Activated CD8-positive, alpha-beta T cell treated with anti-CD3 and anti-CD28 coated beads, Interleukin-2, amount 10 ng/mL, durations not matched to agents 7 days and 5 days (primary cell): Measurements from ENCODE around the gene CRK. TPM values are rescaled to one million over a fixed set of nuclear protein-coding genes. Genes with fewer than 3 reads are reported as not detected.

Source experiments
- ATAC-seq: fragments of 150-1000 bp; cut with Tn5 transposase; one replicate; pipeline ENCODE4 v1.10.0; 2021; ENCODE audit warnings: moderate library complexity
- CTCF ChIA-PET: fragments of 350-600 bp; sonication (Branson Sonifier 250); formaldehyde crosslinking; loops from one replicate; lab custom pipeline; 2021; ENCODE audit warnings: antibody characterized with exemption; lab: Charles Lee
- POLR2A ChIA-PET: fragments of 350-600 bp; sonication (Branson Sonifier 250); formaldehyde crosslinking; loops from one replicate; lab custom pipeline; 2021; ENCODE audit warnings: antibody characterized with exemption; lab: Charles Lee
- DNase-seq: peaks from one replicate; pipeline ENCODE4 v3.0.0-alpha.2; 2020
- H3K27ac Mint-ChIP-seq: one replicate; pipeline ENCODE4 v1.8.0; 2021; ENCODE audit warnings: mild to moderate bottlenecking, mixed read lengths
- H3K27me3 Mint-ChIP-seq: one replicate; pipeline ENCODE4 v1.8.0; 2021; ENCODE audit warnings: low read depth, mixed read lengths
- H3K36me3 Mint-ChIP-seq: one replicate; pipeline ENCODE4 v1.8.0; 2021; ENCODE audit warnings: low read depth, mixed read lengths
- H3K4me1 Mint-ChIP-seq: one replicate; pipeline ENCODE4 v1.8.0; 2021; ENCODE audit warnings: low read depth, mixed read lengths
- H3K4me3 Mint-ChIP-seq: one replicate; pipeline ENCODE4 v1.8.0; 2021; ENCODE audit warnings: mild to moderate bottlenecking, mixed read lengths
- H3K9me3 Mint-ChIP-seq: one replicate; pipeline ENCODE4 v1.8.0; 2022; ENCODE audit warnings: mixed read lengths; ENCODE audit not compliant: insufficient read depth
- total RNA-seq, 2 experiments: library from RNA; stranded (reverse); gene quantifications; one replicate each; pipeline ENCODE4 v1.2.3, GENCODE V29; 2021

CRK gene
- total RNA-seq, 2 experiments from 2014 or later: 15.7 to 17.7 TPM

DNA sequence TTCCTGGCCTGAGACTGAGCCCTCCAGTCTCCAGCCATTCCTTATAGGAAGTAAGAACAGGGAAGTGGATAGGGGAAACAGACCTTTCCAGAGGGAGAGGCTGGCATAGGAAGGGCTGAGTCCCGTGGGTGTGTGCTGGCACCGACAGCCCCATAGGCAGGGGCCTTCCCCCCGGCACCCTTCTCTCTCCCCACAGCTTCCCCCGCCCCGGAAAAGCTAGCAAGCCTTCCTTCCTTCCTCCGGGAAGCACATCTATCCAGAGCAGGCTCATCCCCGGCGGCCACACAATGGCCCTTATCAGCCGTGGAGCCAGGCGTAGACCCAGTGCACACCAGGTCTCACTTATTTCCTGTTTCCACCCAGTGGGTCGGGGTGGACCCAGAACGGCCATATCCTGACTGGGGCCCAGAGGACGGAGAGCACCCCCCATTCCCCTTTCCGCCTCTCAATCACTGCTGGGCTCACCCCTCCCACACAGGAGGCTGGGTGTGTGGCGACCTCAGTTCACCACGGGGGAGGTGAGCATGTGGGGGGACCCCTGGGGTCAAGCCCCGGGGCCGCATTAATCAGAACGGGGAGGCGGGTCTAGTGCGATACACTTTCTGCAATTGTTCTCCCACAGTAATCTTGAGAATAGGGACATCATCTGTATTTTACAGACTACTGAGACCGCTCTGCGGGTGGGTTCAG is 37.4 kb upstream of the CRK start:
- Mint-ChIP-seq H3K4me3 (no peak overlapping the region), H3K36me3 (no peaks in the 10 kb centered on the region), H3K9me3 (no peaks in the 10 kb centered on the region), H3K27ac (no peak overlapping the region), H3K27me3 (no peaks in the 10 kb centered on the region), H3K4me1 (peaks cover 25% of the 10 kb centered on the region)
- DNase-seq (no peak), ATAC-seq (no peak)
- ChIA-PET POLR2A (interaction anchor here (0.6 to 1.0 kb wide), 2 partner anchors 23 kb away, joined by 4 to 5 read pairs; partner anchors contain the start of gene INPP5K), CTCF (interaction anchor here (1.6 to 1.7 kb wide), 2 partner anchors 22 to 128 kb away, joined by 4 read pairs; no protein-coding TSS in a partner anchor)

DNA sequence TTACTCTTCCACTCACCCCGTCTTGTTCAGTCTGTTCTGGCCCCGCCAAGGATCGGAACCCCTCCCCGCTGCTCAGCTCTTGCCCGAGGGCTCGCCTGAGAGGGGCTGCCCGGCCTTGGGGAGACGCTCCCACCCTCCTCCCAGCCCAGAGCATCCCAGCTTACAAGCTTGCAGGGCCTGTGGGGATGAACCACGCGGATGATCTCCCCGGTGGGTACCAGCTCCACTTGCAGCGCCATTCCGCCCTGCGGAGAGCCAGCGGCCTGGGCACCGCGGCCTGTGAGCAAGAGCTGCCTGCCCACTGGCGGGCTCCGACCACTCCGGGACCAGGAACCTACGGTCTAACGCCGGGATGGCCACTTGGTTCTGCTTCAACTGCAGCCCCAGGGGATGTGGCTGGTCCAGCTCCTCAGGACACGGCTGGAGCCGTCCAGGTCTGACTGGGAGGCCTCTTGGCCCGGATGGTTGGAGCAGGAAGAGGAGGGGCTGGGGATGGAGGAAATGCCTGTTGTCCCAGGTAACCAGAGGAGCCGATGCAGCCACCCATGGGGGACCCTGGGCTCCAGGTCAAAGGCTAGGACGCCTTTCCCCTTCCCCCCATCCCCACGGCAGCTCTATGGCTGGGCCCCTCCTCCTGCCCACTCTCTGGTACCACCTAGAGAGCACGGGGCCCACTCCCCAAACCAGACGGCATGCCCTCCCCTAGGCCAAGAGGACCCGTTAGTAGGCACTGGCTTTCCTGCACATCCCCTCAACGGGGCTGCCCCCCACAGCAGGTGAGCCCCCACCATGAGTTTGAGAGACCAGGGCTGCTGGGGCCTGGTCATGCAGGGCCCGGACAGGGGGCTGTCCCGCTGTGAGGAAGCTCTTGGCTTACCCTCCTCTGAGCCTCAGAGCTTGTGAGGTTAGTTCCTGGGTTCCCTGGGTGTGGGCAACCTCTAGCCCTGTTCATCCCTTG is 36.5 kb upstream of the CRK start, which contains the start of gene MYO1C:
Gene MYO1C (minus strand): TSS at position 438 of the 958 bp plus-strand sequence. CDS start 199 bp downstream, at position 239.
- CTCF ChIA-PET: interaction anchor here (1.3 to 1.7 kb wide), 2 partner anchors 23 to 127 kb away, joined by 4 to 6 read pairs; no protein-coding TSS in a partner anchor
- POLR2A ChIA-PET: interaction anchor here (0.6 to 1.0 kb wide), 5 partner anchors 11 to 24 kb away, joined by 3 to 6 read pairs (median 4); partner anchors contain the start of gene INPP5K
- Mint-ChIP-seq H3K36me3 (no peaks in the 10 kb centered on the region), H3K27me3 (no peaks in the 10 kb centered on the region), H3K4me1 (peaks cover 26% of the 10 kb centered on the region), H3K4me3 (peak within 1 kb of the TSS; percentile 79), H3K27ac (peak within 1 kb of the TSS; percentile 85), H3K9me3 (no peaks in the 10 kb centered on the region)
- ATAC-seq: no peak
- no peak for DNase-seq

DNA sequence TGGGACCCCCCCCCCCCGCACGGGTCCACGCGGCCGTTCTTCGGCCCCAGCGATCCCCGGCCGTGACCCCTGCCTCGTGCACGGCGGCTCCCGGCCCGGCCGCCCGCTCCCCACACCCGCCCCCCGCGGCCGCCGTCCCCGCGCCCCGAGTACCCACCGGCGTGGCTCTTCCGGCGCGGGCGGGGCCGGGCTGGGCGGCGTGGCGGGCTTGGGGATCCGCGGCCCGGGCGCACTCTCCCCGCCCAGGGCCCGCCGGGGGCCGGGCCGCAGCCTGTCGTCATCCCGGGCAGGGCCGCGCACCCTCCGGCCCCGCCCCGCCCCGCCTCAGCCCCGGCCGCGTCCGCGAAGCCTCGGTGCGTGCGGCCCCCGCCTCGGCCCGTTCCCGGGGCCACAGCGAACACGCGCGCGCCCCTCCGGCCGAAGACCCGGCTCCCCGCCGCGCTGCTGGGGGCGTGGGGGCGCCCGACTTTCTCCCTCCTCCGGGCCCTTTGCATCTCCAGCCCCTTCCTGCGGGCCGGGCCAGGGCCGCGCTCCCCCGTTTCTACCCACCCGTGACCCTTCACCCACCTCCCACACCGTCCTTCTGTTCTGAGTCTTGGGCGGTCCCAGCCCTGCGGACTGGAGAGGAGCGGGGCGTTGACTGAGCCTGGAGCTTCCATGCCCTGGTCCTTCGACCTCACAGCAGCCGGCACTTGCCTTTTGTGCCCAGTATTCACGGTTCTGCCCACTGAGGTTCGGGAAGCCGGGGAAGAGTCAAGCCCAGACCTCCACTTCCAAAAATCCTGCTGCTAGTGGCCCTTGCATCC is 35.6 kb upstream of the CRK start:
- peak overlapping the region; percentile 85 for H3K27ac Mint-ChIP-seq
- peaks cover 33% of the 10 kb centered on the region for H3K4me1 Mint-ChIP-seq
- no peaks in the 10 kb centered on the region for H3K27me3 Mint-ChIP-seq
- peak overlapping the region; percentile 79 for H3K4me3 Mint-ChIP-seq
- ChIA-PET POLR2A (interaction anchor here (0.6 to 1.0 kb wide), 3 partner anchors 14 to 25 kb away, joined by 3 to 6 read pairs (median 5); partner anchors contain the start of gene INPP5K), CTCF (interaction anchor here (1.3 to 1.7 kb wide), 2 partner anchors 24 to 126 kb away, joined by 4 to 6 read pairs; no protein-coding TSS in a partner anchor)
- no peaks in the 10 kb centered on the region for H3K9me3 Mint-ChIP-seq
- ATAC-seq (peak; percentile 71), DNase-seq (peak; percentile 52)
- H3K36me3 Mint-ChIP-seq: no peaks in the 10 kb centered on the region

DNA sequence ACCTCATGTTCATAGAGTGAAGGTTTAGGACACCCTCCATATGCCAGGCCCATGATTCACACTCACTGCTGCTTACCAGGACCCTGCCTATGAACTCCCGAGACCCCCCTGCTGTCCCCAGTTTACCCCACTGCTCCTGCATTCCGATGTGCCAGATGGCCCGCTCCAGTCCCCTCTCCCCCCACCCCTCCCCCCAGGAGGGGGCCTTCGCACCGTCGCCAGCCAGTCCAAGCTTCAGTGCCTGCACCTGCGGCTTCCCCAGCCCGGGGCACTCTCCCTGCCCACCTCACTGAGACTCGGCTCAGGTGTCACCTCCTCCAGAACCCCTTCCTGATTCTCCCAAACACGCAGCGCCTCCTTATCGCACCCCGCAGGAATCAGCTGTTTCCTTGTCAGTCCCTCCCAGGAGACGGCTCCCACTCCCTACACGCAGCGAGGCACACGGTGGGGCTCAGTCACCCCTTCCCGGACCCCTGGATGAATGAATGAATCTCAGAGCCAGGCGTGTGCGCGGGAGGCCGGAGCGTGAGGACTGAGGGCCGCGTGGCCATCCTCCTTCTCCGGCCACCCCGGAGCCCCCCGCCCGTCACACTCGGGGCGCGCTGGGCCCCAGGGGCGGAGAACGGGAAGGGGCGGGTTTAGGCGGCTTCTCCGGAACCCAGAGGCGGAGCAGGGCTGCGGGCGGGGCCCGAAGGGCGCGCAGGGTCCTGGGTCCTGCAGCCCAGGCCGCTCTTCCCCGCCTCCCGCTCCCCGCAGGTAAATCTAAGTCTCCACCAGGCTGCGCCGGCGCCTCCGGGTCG is 34.8 kb upstream of the CRK start:
- no peaks in the 10 kb centered on the region for H3K9me3 Mint-ChIP-seq
- DNase-seq (peak; percentile 77), ATAC-seq (peak; percentile 77)
- peak overlapping the region; percentile 69 for H3K27ac Mint-ChIP-seq
- H3K4me3 Mint-ChIP-seq: peak overlapping the region; percentile 78
- H3K36me3 Mint-ChIP-seq: no peaks in the 10 kb centered on the region
- CTCF ChIA-PET: interaction anchor here (1.1 to 1.5 kb wide), 3 partner anchors 19 to 25 kb away, joined by 4 to 5 read pairs (median 4); partner anchors contain the start of gene INPP5K
- POLR2A ChIA-PET: interaction anchor here (0.5 kb wide), 1 partner anchor 836 kb away, joined by 3 read pairs; no protein-coding TSS in a partner anchor
- H3K27me3 Mint-ChIP-seq: no peaks in the 10 kb centered on the region
- H3K4me1 Mint-ChIP-seq: peaks cover 36% of the 10 kb centered on the region

DNA sequence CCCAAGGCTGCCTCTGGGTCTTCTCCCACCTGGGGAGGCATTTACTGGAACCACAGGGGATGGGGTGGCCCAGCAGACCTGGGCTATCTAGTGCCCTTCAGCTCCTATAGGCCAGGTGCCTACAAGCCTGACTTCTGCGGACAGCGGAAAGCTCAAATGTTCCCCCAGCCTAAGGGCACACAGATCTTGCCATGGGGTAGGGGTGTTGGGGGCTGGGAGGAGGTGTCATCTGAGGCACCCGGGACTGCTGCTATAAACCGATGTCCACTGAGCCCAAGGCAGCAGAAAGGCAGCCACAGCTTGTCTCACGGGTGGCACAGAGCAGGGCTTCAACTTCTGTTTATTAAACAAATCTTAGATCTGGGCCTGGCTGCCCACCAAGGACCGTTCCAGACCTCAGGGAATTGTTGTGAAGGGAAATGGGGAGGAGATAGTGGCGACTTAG is 32.8 kb upstream of the CRK start:
- Mint-ChIP-seq H3K9me3 (no peaks in the 10 kb centered on the region), H3K27ac (no peak overlapping the region), H3K36me3 (peaks cover 2% of the 10 kb centered on the region), H3K4me3 (peak overlapping the region; percentile 60), H3K27me3 (no peaks in the 10 kb centered on the region), H3K4me1 (peaks cover 41% of the 10 kb centered on the region)
- DNase-seq (no peak), ATAC-seq (no peak)
- ChIA-PET CTCF (interaction anchor here (1.9 kb wide), 1 partner anchor 27 kb away, joined by 16 read pairs; the partner anchor contains the start of gene INPP5K), POLR2A (no interaction called here)

DNA sequence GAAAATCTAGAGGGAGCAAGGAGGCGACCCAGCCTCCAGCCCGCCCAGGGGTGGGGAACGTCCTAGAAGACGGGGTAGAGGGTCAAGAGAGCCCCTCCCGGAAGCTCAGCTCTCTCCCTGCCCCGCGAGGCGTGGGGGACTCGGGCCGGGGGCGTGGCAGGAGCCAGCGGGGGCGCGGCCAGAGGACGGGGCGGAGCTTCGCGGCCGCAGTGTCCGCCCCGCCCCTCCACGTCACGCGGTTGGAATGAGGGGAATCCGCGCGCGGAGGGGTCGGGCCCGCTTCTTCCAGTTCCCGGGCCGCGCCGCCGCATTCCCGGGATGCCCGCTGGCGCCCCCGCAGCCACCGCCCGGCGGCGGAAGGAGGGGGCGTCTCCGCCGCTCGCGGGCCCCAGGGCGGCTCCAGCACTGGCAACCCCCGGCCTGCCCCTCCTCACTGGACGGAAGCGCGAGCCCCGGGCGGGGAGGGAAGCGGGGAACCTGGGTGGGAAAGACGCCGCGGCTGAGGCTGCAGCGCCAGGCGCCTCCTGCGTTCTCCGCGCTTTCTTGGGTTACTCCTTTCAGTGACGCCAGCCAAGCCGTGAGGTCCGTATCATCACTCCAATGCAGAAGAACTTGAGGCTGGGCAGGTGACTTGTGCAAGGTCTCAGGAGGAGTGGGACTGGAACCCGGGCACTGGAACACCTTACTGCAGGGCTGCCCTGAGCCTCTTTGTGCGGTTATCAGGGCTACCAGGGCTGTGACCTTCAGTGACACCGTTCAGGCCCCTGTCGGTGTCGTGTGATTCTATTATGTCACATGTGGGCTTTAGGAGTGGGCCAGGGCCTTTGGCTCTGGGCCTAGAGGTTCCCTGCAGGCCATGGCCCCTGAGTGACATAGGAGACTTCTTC is 32.1 kb upstream of the CRK start:
- Mint-ChIP-seq H3K27ac (peak overlapping the region; percentile 34), H3K9me3 (no peaks in the 10 kb centered on the region), H3K4me3 (peak overlapping the region; percentile 70), H3K4me1 (peaks cover 39% of the 10 kb centered on the region), H3K36me3 (peaks cover 5% of the 10 kb centered on the region), H3K27me3 (no peaks in the 10 kb centered on the region)
- peak; percentile 72 for DNase-seq
- POLR2A ChIA-PET: interaction anchor here (0.7 to 1.3 kb wide), 3 partner anchors 8 to 88 kb away, joined by 3 to 7 read pairs (median 4); partner anchors contain the start of genes INPP5K and YWHAE
- ATAC-seq: peak; percentile 30
- CTCF ChIA-PET: interaction anchor here (0.6 to 1.9 kb wide), 4 partner anchors 16 to 123 kb away, joined by 3 to 16 read pairs (median 4); partner anchors contain the start of gene INPP5K

DNA sequence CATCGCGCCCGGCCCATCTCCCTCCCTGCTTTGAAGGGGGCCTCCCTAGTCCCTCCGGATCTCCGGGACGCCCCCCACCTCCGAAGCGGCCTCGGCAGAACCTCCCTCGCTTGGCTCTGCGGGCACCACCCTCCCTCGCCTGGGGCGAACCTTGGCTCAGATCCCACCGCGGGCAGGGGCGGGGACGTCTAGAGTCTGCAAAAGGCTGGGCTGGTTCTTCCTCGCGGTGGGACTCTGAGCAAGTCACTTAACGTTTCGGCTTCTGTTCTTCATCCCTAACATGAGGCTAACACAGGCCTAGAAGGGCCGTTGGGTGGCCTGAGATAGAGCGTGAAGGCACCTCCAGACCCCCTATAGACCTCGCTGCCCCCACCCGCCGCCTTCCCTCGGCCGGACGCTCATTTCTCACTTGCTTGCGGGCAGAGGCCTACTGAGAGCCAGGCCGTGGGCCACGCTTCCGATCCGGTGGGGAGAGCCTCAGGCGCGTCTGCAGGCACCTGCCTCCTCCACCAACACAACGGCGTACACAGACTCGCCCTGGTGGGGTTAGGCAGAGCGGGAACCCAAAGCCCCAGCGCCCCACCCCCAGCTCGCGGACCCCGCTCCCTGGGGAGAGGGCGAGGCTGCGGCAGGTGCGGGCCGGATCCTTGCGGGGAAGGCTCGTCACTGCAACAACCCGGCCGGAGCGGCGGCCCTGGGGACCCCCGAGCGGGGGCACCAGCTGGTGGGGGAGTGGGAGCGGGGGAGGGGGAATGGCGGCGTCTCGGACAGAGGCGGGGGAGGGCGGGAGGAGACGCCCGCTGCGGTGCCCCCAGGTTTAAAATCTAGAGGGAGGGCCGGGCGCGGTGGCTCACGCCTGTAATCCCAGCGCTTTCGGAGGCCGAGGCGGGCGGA is 31.0 kb upstream of the CRK start:
- DNase-seq (peak; percentile 68), ATAC-seq (peak; percentile 13)
- no peaks in the 10 kb centered on the region for H3K9me3 Mint-ChIP-seq
- POLR2A ChIA-PET: interaction anchor here (0.7 to 1.3 kb wide), 3 partner anchors 9 to 87 kb away, joined by 3 to 7 read pairs (median 4); partner anchors contain the start of genes INPP5K and YWHAE
- H3K27me3 Mint-ChIP-seq: no peaks in the 10 kb centered on the region
- H3K4me3 Mint-ChIP-seq: peak overlapping the region; percentile 70
- CTCF ChIA-PET: interaction anchor here (0.6 to 1.9 kb wide), 4 partner anchors 17 to 122 kb away, joined by 3 to 16 read pairs (median 4); partner anchors contain the start of gene INPP5K
- peaks cover 5% of the 10 kb centered on the region for H3K36me3 Mint-ChIP-seq
- H3K4me1 Mint-ChIP-seq: peaks cover 37% of the 10 kb centered on the region
- peak overlapping the region; percentile 60 for H3K27ac Mint-ChIP-seq

DNA sequence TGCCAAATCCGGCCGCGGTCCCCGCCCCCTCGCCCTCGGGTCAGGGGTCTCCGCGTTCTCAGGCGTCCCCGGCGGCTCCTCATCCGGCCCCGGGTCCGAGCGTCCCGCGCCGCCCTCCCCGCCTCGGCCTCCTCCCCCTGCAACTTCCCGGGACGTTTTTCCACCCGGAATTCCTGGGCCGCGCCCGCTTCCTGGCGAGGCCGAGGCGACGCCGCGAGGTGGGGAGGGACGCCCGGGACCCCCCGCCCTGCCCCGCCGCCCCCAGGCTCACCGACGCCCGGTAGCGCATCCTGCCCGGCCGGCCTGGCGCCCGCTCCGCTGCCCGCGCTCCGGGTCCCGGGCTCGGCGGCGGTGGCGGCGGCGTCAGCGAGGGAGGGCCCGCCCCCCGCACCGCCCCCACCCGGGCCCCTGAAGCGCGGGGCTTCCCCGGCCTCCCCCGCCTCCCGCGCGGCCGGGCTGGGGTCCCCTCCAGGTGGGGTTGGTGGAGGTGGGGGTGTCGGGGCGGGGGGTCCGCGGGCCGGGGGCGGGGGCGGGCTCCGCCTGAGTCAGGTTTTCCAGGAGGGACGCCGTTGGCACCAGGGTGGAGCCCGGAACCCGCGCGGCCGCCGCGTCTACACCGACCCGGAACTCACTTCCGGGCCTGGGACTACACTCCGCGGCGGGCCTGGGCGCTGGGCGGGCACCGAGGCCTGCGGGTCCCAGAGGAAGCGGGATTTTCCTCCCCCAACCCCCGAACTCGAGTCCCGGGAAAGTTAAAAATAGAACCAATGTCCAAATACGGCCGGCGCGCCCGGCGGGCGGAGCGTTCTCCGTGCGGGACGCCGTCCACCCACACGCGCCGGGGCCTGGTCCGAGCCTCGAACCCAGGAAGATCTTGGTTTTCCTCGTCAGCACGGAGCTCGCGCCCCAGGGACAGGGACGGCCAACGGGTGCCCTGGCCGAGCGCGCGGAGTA is 29.7 kb upstream of the CRK start:
- CTCF ChIA-PET: interaction anchor here (1.3 kb wide), 1 partner anchor 121 kb away, joined by 4 read pairs; no protein-coding TSS in a partner anchor

More for the DNA sequence above, 29.7 kb upstream of the CRK start:
- POLR2A ChIA-PET: no interaction called here
- ATAC-seq (peak; percentile 52), DNase-seq (peak; percentile 58)
- peaks cover 5% of the 10 kb centered on the region for H3K36me3 Mint-ChIP-seq
- no peak overlapping the region for H3K27ac Mint-ChIP-seq
- no peaks in the 10 kb centered on the region for H3K27me3 Mint-ChIP-seq
- H3K4me1 Mint-ChIP-seq: peaks cover 33% of the 10 kb centered on the region
- H3K4me3 Mint-ChIP-seq: peak overlapping the region; percentile 42
- H3K9me3 Mint-ChIP-seq: no peaks in the 10 kb centered on the region
